Mesenchymal stem cell (in vitro differentiated cells and primary cell): ENCODE results near the gene ZNF610.

ENCODE experiments used
- DNase-seq: peaks from one replicate; pipeline ENCODE4 v3.0.0-alpha.2; 2013
- H2AFZ ChIP-seq: one replicate; pipeline ENCODE4 v1.6.1; 2013; ENCODE audit warnings: low read depth, mild to moderate bottlenecking, control low read depth, inconsistent platforms, low read length, moderate library complexity
- H2AK5ac ChIP-seq: 2 replicates; pipeline ENCODE4 v1.6.1; 2013; ENCODE audit warnings: low read length, moderate library complexity, mild to moderate bottlenecking, inconsistent platforms; ENCODE audit not compliant: severe bottlenecking
- H2BK120ac ChIP-seq: one replicate; pipeline ENCODE4 v1.6.1; 2013; ENCODE audit warnings: low read depth, mild to moderate bottlenecking, inconsistent platforms, low read length, moderate library complexity
- H2BK12ac ChIP-seq, 2 experiments: one replicate each; pipeline ENCODE4 v1.6.1; 2013; ENCODE audit warnings: inconsistent platforms in 2 of 2, low read length in 2 of 2, mild to moderate bottlenecking in 2 of 2, moderate library complexity in 2 of 2, control low read depth in 1 of 2
- H2BK15ac ChIP-seq: one replicate; pipeline ENCODE4 v1.6.1; 2013; ENCODE audit warnings: mild to moderate bottlenecking, low read depth, inconsistent platforms; ENCODE audit not compliant: poor library complexity, severe bottlenecking
- H2BK5ac ChIP-seq: 2 replicates; pipeline ENCODE4 v1.6.1; 2013; ENCODE audit warnings: low read depth, mild to moderate bottlenecking, low read length, control low read depth, inconsistent platforms; ENCODE audit not compliant: poor library complexity, severe bottlenecking
- H3K14ac ChIP-seq, 2 experiments: one replicate each; pipeline ENCODE4 v1.6.1; 2013; ENCODE audit warnings: inconsistent platforms in 2 of 2, low read length in 2 of 2, control low read depth in 1 of 2, mild to moderate bottlenecking in 1 of 2, moderate library complexity in 1 of 2
- H3K18ac ChIP-seq, 2 experiments: one replicate each; pipeline ENCODE4 v1.6.1; 2013; ENCODE audit warnings: inconsistent platforms in 2 of 2, low read length in 2 of 2, control low read depth in 1 of 2, low read depth in 1 of 2, mild to moderate bottlenecking in 1 of 2
- H3K23ac ChIP-seq, 2 experiments: one replicate each; pipeline ENCODE4 v1.6.1; 2013; ENCODE audit warnings: inconsistent platforms in 2 of 2, low read length in 2 of 2, mild to moderate bottlenecking in 2 of 2, moderate library complexity in 2 of 2, control low read depth in 1 of 2
- H3K27ac ChIP-seq: 2 replicates; pipeline ENCODE4 v1.5.1; 2013; ENCODE audit warnings: mild to moderate bottlenecking, moderate library complexity, low read length, control low read depth, inconsistent platforms; ENCODE audit not compliant: poor library complexity, severe bottlenecking
- H3K27me3 ChIP-seq, 2 experiments: 2 replicates each; pipeline versions ENCODE4 v1.6.1 to v1.7.0; 2013; ENCODE audit warnings: low read length in 2 of 2, mild to moderate bottlenecking in 2 of 2, moderate library complexity in 2 of 2, control low read depth in 1 of 2, inconsistent platforms in 1 of 2; ENCODE audit not compliant: control insufficient read depth in 1 of 2, insufficient read depth in 1 of 2
- H3K36me3 ChIP-seq, 2 experiments: 2 replicates each; pipeline versions ENCODE4 v1.6.1 to v1.7.0; 2013; ENCODE audit warnings: low read length in 2 of 2, control low read depth in 1 of 2, inconsistent platforms in 1 of 2, low read depth in 1 of 2, mild to moderate bottlenecking in 1 of 2; ENCODE audit not compliant: insufficient read depth in 2 of 2, control insufficient read depth in 1 of 2
- H3K4ac ChIP-seq, 2 experiments: one replicate each; pipeline ENCODE4 v1.6.1; 2013; ENCODE audit warnings: inconsistent platforms in 2 of 2, low read length in 2 of 2, mild to moderate bottlenecking in 2 of 2, moderate library complexity in 2 of 2, control low read depth in 1 of 2, low read depth in 1 of 2
- H3K4me1 ChIP-seq: 2 replicates; pipeline ENCODE4 v1.6.1; 2013; ENCODE audit warnings: low read depth, low read length, control low read depth; ENCODE audit not compliant: control insufficient read depth, insufficient read depth
- H3K4me2 ChIP-seq: 2 replicates; pipeline ENCODE4 v1.6.1; 2013; ENCODE audit warnings: low read length, mild to moderate bottlenecking, inconsistent platforms; ENCODE audit not compliant: poor library complexity, severe bottlenecking
- H3K4me3 ChIP-seq, 2 experiments: 2 replicates each; pipeline versions ENCODE4 v1.5.1 to v1.7.0; 2013; ENCODE audit warnings: low read length in 2 of 2, mild to moderate bottlenecking in 2 of 2, control low read depth in 1 of 2, low read depth in 1 of 2; ENCODE audit not compliant: insufficient read depth in 1 of 2
- H3K79me1 ChIP-seq: replicated peaks from 2 replicates; pipeline ENCODE4 v1.6.1; 2013; ENCODE audit warnings: mild to moderate bottlenecking, control low read depth, low read length, inconsistent platforms; ENCODE audit not compliant: poor library complexity, severe bottlenecking
- H3K9ac ChIP-seq: 2 replicates; pipeline ENCODE4 v1.7.0; 2013; ENCODE audit warnings: mild to moderate bottlenecking, low read length, moderate library complexity
- H3K9me3 ChIP-seq: 2 replicates; pipeline ENCODE4 v1.7.0; 2013; ENCODE audit warnings: mild to moderate bottlenecking, low read length; ENCODE audit not compliant: control insufficient read depth
- H4K8ac ChIP-seq: one replicate; pipeline ENCODE4 v1.6.1; 2013; ENCODE audit warnings: inconsistent platforms, mild to moderate bottlenecking, low read length, moderate library complexity
- H4K91ac ChIP-seq: one replicate; pipeline ENCODE4 v1.6.1; 2013; ENCODE audit warnings: mild to moderate bottlenecking, low read length, inconsistent platforms
- WGBS: methylation state at CpG from one replicate; pipeline ENCODE4 v1.1.7; 2013; ENCODE audit warnings: mixed read lengths; 5-methylcytosine and 5-hydroxymethylcytosine counted together

The ZNF610 gene

GRCh38 chr19:52322429-52322828 is 13.6 kb upstream of the ZNF610 start:
- Histone ChIP-seq H2BK5ac (no peak overlapping the region), H3K4me2 (no peak overlapping the region), H2BK15ac (no peak overlapping the region), H2AK5ac (no peak overlapping the region), H4K91ac (no peak overlapping the region), H3K4me3 (peak overlapping the region in 1 of 2 experiments; percentile 64), H3K4me1 (no peaks in the 10 kb centered on the region), H2BK12ac (no peak overlapping the region), H2AFZ (no peak overlapping the region), H3K18ac (no peak overlapping the region), H3K27me3 (no peaks in the 10 kb centered on the region), H3K27ac (no peak overlapping the region), H3K9ac (no peak overlapping the region), H3K23ac (no peak overlapping the region), H3K4ac (no peak overlapping the region), H3K14ac (no peak overlapping the region), H3K36me3 (peaks cover 21 to 60% of the 10 kb centered on the region in 2 experiments), H2BK120ac (no peak overlapping the region), H4K8ac (no peak overlapping the region), H3K79me1 (peaks cover 3% of the 10 kb centered on the region), H3K9me3 (peaks cover 97% of the 10 kb centered on the region)
- DNase-seq: no peak
- WGBS: 98% methylated on average over 4 of the region's 6 CpGs

- WGBS: 78% methylated on average over 10 of the region's 10 CpGs
- Histone ChIP-seq H2AK5ac (no peak overlapping the region), H2BK15ac (no peak overlapping the region), H3K18ac (no peak overlapping the region), H3K36me3 (peaks cover 0 to 2% of the 10 kb centered on the region in 2 experiments), H2BK5ac (no peak overlapping the region), H3K4me3 (no peak overlapping the region), H3K23ac (no peak overlapping the region), H3K9me3 (peaks cover 72% of the 10 kb centered on the region), H3K9ac (no peak overlapping the region), H2BK120ac (no peak overlapping the region), H3K4me2 (no peak overlapping the region), H3K79me1 (peaks cover 5% of the 10 kb centered on the region), H3K4ac (no peak overlapping the region), H2BK12ac (no peak overlapping the region), H4K8ac (no peak overlapping the region), H3K14ac (no peak overlapping the region), H4K91ac (no peak overlapping the region), H3K27me3 (no peaks in the 10 kb centered on the region), H2AFZ (no peak overlapping the region), H3K4me1 (peaks cover 5% of the 10 kb centered on the region), H3K27ac (no peak overlapping the region)
- DNase-seq: peak; percentile 30
These were observed 4.3 kb upstream of the ZNF610 start for GRCh38 chr19:52331757-52332156.

- peak overlapping the region; percentile 98 for H3K9ac ChIP-seq
- peak overlapping the region; percentile 85 to 87 for H3K4me3 ChIP-seq
- peak overlapping the region; percentile 89 for H4K91ac ChIP-seq
- no peak overlapping the region for H2BK12ac ChIP-seq
- H2AK5ac ChIP-seq: no peak overlapping the region
- H3K79me1 ChIP-seq: peaks cover 12% of the 10 kb centered on the region
- no peak overlapping the region for H3K14ac ChIP-seq
- H2BK15ac ChIP-seq: no peak overlapping the region
- peaks cover 4 to 17% of the 10 kb centered on the region in 2 experiments for H3K36me3 ChIP-seq
- H3K27ac ChIP-seq: peak overlapping the region; percentile 29
- 55% methylated on average over 8 of the region's 9 CpGs for WGBS
- peaks cover 41% of the 10 kb centered on the region for H3K9me3 ChIP-seq
- H3K23ac ChIP-seq: no peak overlapping the region
- peak overlapping the region; percentile 99 for H4K8ac ChIP-seq
- H3K4me1 ChIP-seq: peaks cover 7% of the 10 kb centered on the region
- peak overlapping the region; percentile 94 for H3K4me2 ChIP-seq
- H3K4ac ChIP-seq: peak overlapping the region in 1 of 2 experiments; percentile 56
- no peak for DNase-seq
- peak overlapping the region; percentile 97 for H2AFZ ChIP-seq
- H3K27me3 ChIP-seq: no peaks in the 10 kb centered on the region
- H2BK5ac ChIP-seq: no peak overlapping the region
- H3K18ac ChIP-seq: peak overlapping the region; percentile 30 to 62
- no peak overlapping the region for H2BK120ac ChIP-seq
These were observed 301 bp upstream of the ZNF610 start for GRCh38 chr19:52335768-52336116.

GRCh38 chr19:52336791-52337381 is 843 bp downstream of the ZNF610 start:
- Histone ChIP-seq H3K23ac (no peak overlapping the region), H3K36me3 (peaks cover 4 to 17% of the 10 kb centered on the region in 2 experiments), H4K8ac (peak overlapping the region; percentile 85), H3K4me3 (peak overlapping the region; percentile 85 to 87), H2BK5ac (no peak overlapping the region), H2AK5ac (no peak overlapping the region), H3K9ac (peak overlapping the region; percentile 98), H2BK12ac (no peak overlapping the region), H3K4ac (peak overlapping the region; percentile 17 to 92), H3K18ac (peak overlapping the region; percentile 56 to 97), H3K27ac (no peak overlapping the region), H3K14ac (peak overlapping the region in 1 of 2 experiments; percentile 53), H2BK15ac (no peak overlapping the region), H4K91ac (peak overlapping the region; percentile 48), H2AFZ (peak overlapping the region; percentile 42), H3K27me3 (no peaks in the 10 kb centered on the region), H3K4me1 (peaks cover 7% of the 10 kb centered on the region), H3K4me2 (peak overlapping the region; percentile 94), H3K9me3 (peaks cover 30% of the 10 kb centered on the region), H2BK120ac (peak overlapping the region; percentile 15), H3K79me1 (peaks cover 12% of the 10 kb centered on the region)
- peak; percentile 33 for DNase-seq
- 3% methylated on average over 4 of the region's 9 CpGs for WGBS
